Measurements from ENCODE around the gene MYH6.
"Not testable (repeated sequence)": the region's sequence is repeated elsewhere in the genome, so short reads cannot be mapped to it uniquely, and the experiment has no call there.

The MYH6 gene

GRCh38 chr14:23407516-23408306 lies at the start of gene MYH6:
TSS of gene MYH6 (minus strand) at chr14:23408273. CDS start at chr14:23407223, 1,050 bp downstream.
- TF ChIP-seq CTCF (IDR thresholded peaks at IDR 0.05; ENCODE audit: extremely low read depth, missing control alignments), result no peak
- DNase-seq (ENCODE audit: low spot score), result no peak

- not testable (repeated sequence) for DNase-seq (ENCODE audit: low spot score)
Observed at GRCh38 chr14:23456883-23457586, 49.0 kb upstream of the MYH6 start.

GRCh38 chr14:23454445-23454856 lies 46.4 kb upstream of the MYH6 start:
- TF ChIP-seq CTCF (IDR thresholded peaks at IDR 0.05; ENCODE audit: extremely low read depth, missing control alignments), result no peak
- no peak for DNase-seq (ENCODE audit: low spot score)

- TF ChIP-seq CTCF (IDR thresholded peaks at IDR 0.05; ENCODE audit: extremely low read depth, missing control alignments), result no peak
Observed at GRCh38 chr14:23452237-23452636, 44.2 kb upstream of the MYH6 start.

GRCh38 chr14:23450379-23450778 lies 42.3 kb upstream of the MYH6 start:
- DNase-seq (ENCODE audit: low spot score), result no peak
- no peak for TF ChIP-seq CTCF (IDR thresholded peaks at IDR 0.05; ENCODE audit: extremely low read depth, missing control alignments)

More at GRCh38 chr14:23452237-23452636, 44.2 kb upstream of the MYH6 start:
- no peak for DNase-seq (ENCODE audit: low spot score)

GRCh38 chr14:23449314-23449713 lies 41.2 kb upstream of the MYH6 start:
- DNase-seq (ENCODE audit: low spot score), result no peak
- no peak for TF ChIP-seq CTCF (IDR thresholded peaks at IDR 0.05; ENCODE audit: extremely low read depth, missing control alignments)

- no peak for TF ChIP-seq CTCF (IDR thresholded peaks at IDR 0.05; ENCODE audit: extremely low read depth, missing control alignments)
- no peak for DNase-seq (ENCODE audit: low spot score)
Observed at GRCh38 chr14:23447361-23448350, 39.6 kb upstream of the MYH6 start.
